Endothelial cell of umbilical vein (primary cell): ENCODE results near the gene RPS16. TPM values are rescaled to one million over a fixed set of nuclear protein-coding genes. Genes with fewer than 3 reads are reported as not detected.
A peak's percentile ranks its signal among the peaks of the same experiment; 100 is the strongest.

Experiments used
- BruUV-seq: library from RNA; stranded (reverse); fragments of 400-500 nt; replicated peaks from 2 replicates; lab custom pipeline; 2021; lab: Mats Ljungman, UMichigan
- CTCF ChIA-PET: fragments of 300-600, 350-600 bp; sonication (Branson Sonifier 250); formaldehyde crosslinking; loops from one replicate; lab custom pipeline; 2021; ENCODE audit warnings: antibody characterized with exemption, inconsistent platforms; lab: Charles Lee
- POLR2A ChIA-PET: fragments of 300-600, 350-600 bp; sonication (Branson Sonifier 250); formaldehyde crosslinking; loops from one replicate; lab custom pipeline; 2021; ENCODE audit warnings: antibody characterized with exemption, inconsistent platforms; lab: Charles Lee
- DNase-seq: peaks from one replicate; pipeline ENCODE4 v3.0.0-alpha.2; 2011; ENCODE audit warnings: low read depth, low spot score
- FAIRE-seq: peaks from 2 replicates; lab custom pipeline; 2011; peaks lifted over from hg19 to GRCh38; lab: Jason Lieb, UNC
- H2AFZ ChIP-seq: 2 replicates; pipeline ENCODE4 v1.6.0; 2012; ENCODE audit warnings: low read depth, low read length, control low read depth, inconsistent platforms
- H3K27ac ChIP-seq: 2 replicates; pipeline ENCODE4 v1.5.1; 2011; ENCODE audit warnings: low read depth, mild to moderate bottlenecking, control low read depth, low read length, moderate library complexity; ENCODE audit not compliant: insufficient read depth
- H3K27me3 ChIP-seq, 2 experiments: 2 replicates each; pipeline versions ENCODE4 v1.6.0 to v1.6.1; 2011; ENCODE audit warnings: low read length in 2 of 2, mixed read lengths in 1 of 2; ENCODE audit not compliant: control insufficient read depth in 2 of 2, insufficient read depth in 2 of 2
- H3K36me3 ChIP-seq, 2 experiments: 2 replicates in 1 of 2; 3 replicates in 1 of 2; pipeline ENCODE4 v1.5.1; 2011; ENCODE audit warnings: low read length in 2 of 2, mild to moderate bottlenecking in 1 of 2, moderate library complexity in 1 of 2; ENCODE audit not compliant: control insufficient read depth in 2 of 2, insufficient read depth in 2 of 2; ENCODE audit errors: extremely low read depth in 1 of 2
- H3K4me1 ChIP-seq: 3 replicates; pipeline ENCODE4 v1.5.1; 2011; ENCODE audit warnings: mild to moderate bottlenecking, low read length; ENCODE audit not compliant: control insufficient read depth, insufficient read depth; ENCODE audit errors: extremely low read depth
- H3K4me2 ChIP-seq: 2 replicates; pipeline ENCODE4 v1.6.1; 2011; ENCODE audit warnings: low read length, control low read depth, mixed read lengths; ENCODE audit not compliant: insufficient read depth
- H3K4me3 ChIP-seq, 3 experiments: fragments of 200-600 bp in 1 of 3; sonication (generic), shearing (Covaris generic) in 1 of 3; replicated peaks in 1 of 3; 2 replicates each; pipeline ENCODE4 v1.5.1; 2011 to 2016; ENCODE audit warnings: control low read depth in 3 of 3, low read length in 3 of 3, mild to moderate bottlenecking in 2 of 3, inconsistent platforms in 1 of 3, low read depth in 1 of 3, moderate library complexity in 1 of 3; ENCODE audit not compliant: insufficient read depth in 1 of 3
- H3K79me2 ChIP-seq: 2 replicates; pipeline ENCODE4 v1.6.0; 2012; ENCODE audit warnings: low read length, inconsistent platforms; ENCODE audit not compliant: control insufficient read depth, insufficient read depth
- H3K9ac ChIP-seq: replicated peaks from 2 replicates; pipeline ENCODE3; 2011; ENCODE audit warnings: low read length, control low read depth; ENCODE audit not compliant: insufficient read depth; ENCODE audit errors: extremely low read depth
- H3K9me1 ChIP-seq: replicated peaks from 3 replicates; pipeline ENCODE4 v1.6.0; 2011; ENCODE audit warnings: mild to moderate bottlenecking, low read length; ENCODE audit not compliant: control insufficient read depth, insufficient read depth; ENCODE audit errors: extremely low read depth
- H3K9me3 ChIP-seq: replicated peaks from 2 replicates; pipeline ENCODE4 v1.5.1; 2012; ENCODE audit warnings: low read length, inconsistent platforms; ENCODE audit not compliant: control insufficient read depth, insufficient read depth
- H4K20me1 ChIP-seq: replicated peaks from 2 replicates; pipeline ENCODE3; 2011; ENCODE audit warnings: mild to moderate bottlenecking, low read length; ENCODE audit not compliant: control insufficient read depth, insufficient read depth; ENCODE audit errors: extremely low read depth
- EZH2 ChIP-seq: IDR thresholded peaks from 2 replicates; pipeline ENCODE4 v1.6.1; 2012; ENCODE audit warnings: borderline replicate concordance, low read depth, mild to moderate bottlenecking, moderate library complexity, low read length, inconsistent platforms; ENCODE audit not compliant: severe bottlenecking
- FOS ChIP-seq: IDR thresholded peaks from 2 replicates; pipeline ENCODE4 v1.6.1; 2011; ENCODE audit warnings: mild to moderate bottlenecking, low read length, moderate library complexity, borderline replicate concordance; ENCODE audit not compliant: insufficient read depth
- GATA2 ChIP-seq: IDR thresholded peaks from 2 replicates; pipeline ENCODE4 v1.7.0; 2011; ENCODE audit warnings: low read depth, mild to moderate bottlenecking, moderate library complexity, mixed read lengths, low read length; ENCODE audit not compliant: insufficient read length, insufficient read depth
- JUN ChIP-seq: IDR thresholded peaks from 2 replicates; pipeline ENCODE4 v1.6.1; 2011; ENCODE audit warnings: borderline replicate concordance, low read depth; ENCODE audit not compliant: insufficient read length, insufficient read depth
- MAX ChIP-seq: IDR thresholded peaks from 2 replicates; pipeline ENCODE4 v1.6.1; 2011; ENCODE audit not compliant: insufficient read depth, insufficient read length
- MYC ChIP-seq: IDR thresholded peaks from one replicate; pipeline ENCODE4 v1.6.1; 2011; ENCODE audit warnings: mild to moderate bottlenecking, low read depth, low read length
- POLR2A ChIP-seq: IDR thresholded peaks from 2 replicates; pipeline ENCODE4 v1.6.1; 2012; ENCODE audit warnings: low read depth, mild to moderate bottlenecking, control low read depth, low read length
- POLR2AphosphoS5 ChIP-seq: IDR thresholded peaks from 2 replicates; pipeline ENCODE4 v1.6.1; 2012; ENCODE audit warnings: low read depth, mild to moderate bottlenecking, control low read depth, low read length, moderate library complexity; ENCODE audit not compliant: insufficient read depth
- dilution Hi-C: fragments of 300-500 bp; cut with MboI; formaldehyde crosslinking; loops from one replicate; pipeline ENCODE4 v1.15.0; 2019; ENCODE audit warnings: low sequenced_read_pairs; ENCODE audit not compliant: extremely low pct_ligation_motif_present
- intact Hi-C: fragments of 100-400 bp; cut with micrococcal nuclease; formaldehyde crosslinking; loops from one replicate; pipeline ENCODE4 v1.10.0; 2022
- polyA plus RNA-seq, 4 experiments: library from polyadenylated mRNA; depleted of rRNA in 3 of 4; stranded (reverse) in 3 of 4; unstranded in 1 of 4; fragments of >200 nt; gene quantifications; 2 replicates each; pipeline versions ENCODE4 v1.2.1 to v1.2.3, GENCODE V29; 2011 to 2012; ENCODE audit warnings: missing spikeins in 1 of 4
- total RNA-seq: library from RNA; stranded (reverse); gene quantifications from 2 replicates; pipeline ENCODE4 v1.2.3, GENCODE V29; 2021
- TF ChIP-seq, protein P1 (sequence below), 2 donors: IDR thresholded peaks; 1 replicate in 1 of 2; 2 replicates in 1 of 2; pipeline ENCODE4 v1.5.1; 2011; ENCODE audit warnings: low read length in 2 of 2, mild to moderate bottlenecking in 2 of 2, moderate library complexity in 2 of 2, control low read depth in 1 of 2, inconsistent platforms in 1 of 2, low read depth in 1 of 2; ENCODE audit not compliant: insufficient read depth in 1 of 2; ENCODE audit errors: extremely low read depth in 1 of 2

The RPS16 gene
- total and polyA plus RNA-seq, 2 donors (not counting 3 experiments of a cell fraction or from before 2014, with no cell fraction given) = 1,768 to 5,244 TPM

GRCh38 chr19:39444598-39445195 is 8.9 kb upstream of the RPS16 start:
- H4K20me1 ChIP-seq = no peaks in the 10 kb centered on the region
- H3K4me1 ChIP-seq = peaks cover 20% of the 10 kb centered on the region
- dilution Hi-C loops (no loop called here), intact Hi-C loops (loop anchor here (1.0 to 10.0 kb wide), 3 partner anchors 8 to 90 kb away; partner anchors contain the start of genes EID2B and TIMM50)
- peak overlapping the region; percentile 74 for H3K4me2 ChIP-seq
- TSS peak; percentile 93 for BruUV-seq
- H3K79me2 ChIP-seq = peaks cover 51% of the 10 kb centered on the region
- H2AFZ ChIP-seq = no peak overlapping the region
- peak overlapping the region; percentile 85 to 98 (median 94) for H3K4me3 ChIP-seq
- no peaks in the 10 kb centered on the region for H3K9me3 ChIP-seq
- H3K36me3 ChIP-seq = peaks cover 6 to 9% of the 10 kb centered on the region in 2 experiments
- H3K27me3 ChIP-seq = no peaks in the 10 kb centered on the region
- TF ChIP-seq MYC (no peak), JUN (no peak), POLR2A (no peak), MAX (no peak), EZH2 (no peak), POLR2AphosphoS5 (no peak), FOS (no peak), GATA2 (no peak)
- TF ChIP-seq, protein P1, sequence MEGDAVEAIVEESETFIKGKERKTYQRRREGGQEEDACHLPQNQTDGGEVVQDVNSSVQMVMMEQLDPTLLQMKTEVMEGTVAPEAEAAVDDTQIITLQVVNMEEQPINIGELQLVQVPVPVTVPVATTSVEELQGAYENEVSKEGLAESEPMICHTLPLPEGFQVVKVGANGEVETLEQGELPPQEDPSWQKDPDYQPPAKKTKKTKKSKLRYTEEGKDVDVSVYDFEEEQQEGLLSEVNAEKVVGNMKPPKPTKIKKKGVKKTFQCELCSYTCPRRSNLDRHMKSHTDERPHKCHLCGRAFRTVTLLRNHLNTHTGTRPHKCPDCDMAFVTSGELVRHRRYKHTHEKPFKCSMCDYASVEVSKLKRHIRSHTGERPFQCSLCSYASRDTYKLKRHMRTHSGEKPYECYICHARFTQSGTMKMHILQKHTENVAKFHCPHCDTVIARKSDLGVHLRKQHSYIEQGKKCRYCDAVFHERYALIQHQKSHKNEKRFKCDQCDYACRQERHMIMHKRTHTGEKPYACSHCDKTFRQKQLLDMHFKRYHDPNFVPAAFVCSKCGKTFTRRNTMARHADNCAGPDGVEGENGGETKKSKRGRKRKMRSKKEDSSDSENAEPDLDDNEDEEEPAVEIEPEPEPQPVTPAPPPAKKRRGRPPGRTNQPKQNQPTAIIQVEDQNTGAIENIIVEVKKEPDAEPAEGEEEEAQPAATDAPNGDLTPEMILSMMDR (IDR thresholded peaks at IDR 0.05; ENCODE audit: extremely low read depth in 1 of 2, insufficient read depth in 1 of 2, low read depth in 1 of 2, low read length in 2 of 2) = no peak
- POLR2A ChIA-PET = interaction anchor here (0.7 to 3.2 kb wide), 5 partner anchors 9 to 17 kb away, joined by 3 to 16 read pairs (median 4); partner anchors contain the start of gene RPS16
- peak overlapping the region; percentile 94 for H3K27ac ChIP-seq
- FAIRE-seq (peak; percentile 26), DNase-seq (no peak)
- H3K9me1 ChIP-seq = no peaks in the 10 kb centered on the region
- CTCF ChIA-PET = interaction anchor here (0.6 to 1.3 kb wide), 3 partner anchors 9 to 31 kb away, joined by 4 read pairs; partner anchors contain the start of gene RPS16
- peak overlapping the region; percentile 99 for H3K9ac ChIP-seq
